ENCODE results near the gene RUNX2.

DNA sequence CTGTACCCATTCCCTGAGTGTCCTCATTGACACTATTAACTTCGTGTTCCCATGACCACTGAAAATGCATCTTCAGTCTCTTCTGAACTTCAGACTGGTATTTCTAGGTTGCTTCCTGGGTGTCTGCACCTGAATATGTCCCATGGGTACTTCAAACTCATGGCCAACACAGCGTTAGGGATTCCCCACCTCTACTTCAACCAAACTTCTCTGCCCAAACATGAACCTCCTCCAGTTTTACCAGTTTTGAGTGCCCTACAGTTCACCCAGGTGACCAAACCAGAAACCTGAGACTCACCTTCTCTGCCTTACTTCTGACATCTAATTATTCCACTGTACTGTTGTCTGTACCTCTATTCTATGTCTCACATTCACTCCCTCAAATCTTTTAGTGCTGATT is 149.1 kb downstream of the RUNX2 start:
- TF ChIP-seq, protein P1, sequence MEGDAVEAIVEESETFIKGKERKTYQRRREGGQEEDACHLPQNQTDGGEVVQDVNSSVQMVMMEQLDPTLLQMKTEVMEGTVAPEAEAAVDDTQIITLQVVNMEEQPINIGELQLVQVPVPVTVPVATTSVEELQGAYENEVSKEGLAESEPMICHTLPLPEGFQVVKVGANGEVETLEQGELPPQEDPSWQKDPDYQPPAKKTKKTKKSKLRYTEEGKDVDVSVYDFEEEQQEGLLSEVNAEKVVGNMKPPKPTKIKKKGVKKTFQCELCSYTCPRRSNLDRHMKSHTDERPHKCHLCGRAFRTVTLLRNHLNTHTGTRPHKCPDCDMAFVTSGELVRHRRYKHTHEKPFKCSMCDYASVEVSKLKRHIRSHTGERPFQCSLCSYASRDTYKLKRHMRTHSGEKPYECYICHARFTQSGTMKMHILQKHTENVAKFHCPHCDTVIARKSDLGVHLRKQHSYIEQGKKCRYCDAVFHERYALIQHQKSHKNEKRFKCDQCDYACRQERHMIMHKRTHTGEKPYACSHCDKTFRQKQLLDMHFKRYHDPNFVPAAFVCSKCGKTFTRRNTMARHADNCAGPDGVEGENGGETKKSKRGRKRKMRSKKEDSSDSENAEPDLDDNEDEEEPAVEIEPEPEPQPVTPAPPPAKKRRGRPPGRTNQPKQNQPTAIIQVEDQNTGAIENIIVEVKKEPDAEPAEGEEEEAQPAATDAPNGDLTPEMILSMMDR (IDR thresholded peaks at IDR 0.05): no peak
- TF ChIP-seq EZH2 (IDR thresholded peaks at IDR 0.05): no peak
- TF ChIP-seq EZH2phosphoT487 (IDR thresholded peaks at IDR 0.05): no peak
